Measurements from ENCODE around the gene ZNF823.
A peak's percentile ranks its signal among the peaks of the same experiment; 100 is the strongest.

The ZNF823 gene

DNA sequence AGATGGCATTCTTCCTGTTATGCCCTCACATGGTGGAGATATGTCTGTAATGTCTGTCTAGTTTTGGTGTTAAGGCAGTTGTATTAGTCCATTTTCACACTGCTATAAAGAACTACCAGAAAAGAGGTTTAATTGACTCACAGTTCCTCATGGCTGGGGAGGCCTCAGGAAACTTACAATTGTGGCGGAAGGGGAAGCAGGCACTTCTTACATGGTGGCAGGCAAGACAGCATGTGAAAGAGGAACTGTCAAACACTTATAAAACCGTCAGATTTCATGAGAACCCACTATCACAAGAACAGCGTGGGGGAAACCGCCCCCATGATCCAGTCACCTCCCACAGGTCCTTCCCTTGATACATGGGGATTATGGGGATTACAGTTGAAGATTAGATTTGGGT lies 31.2 kb upstream of the ZNF823 start:
- DNase-seq (ENCODE audit: low read depth), result no peak
- TF ChIP-seq, protein P1, sequence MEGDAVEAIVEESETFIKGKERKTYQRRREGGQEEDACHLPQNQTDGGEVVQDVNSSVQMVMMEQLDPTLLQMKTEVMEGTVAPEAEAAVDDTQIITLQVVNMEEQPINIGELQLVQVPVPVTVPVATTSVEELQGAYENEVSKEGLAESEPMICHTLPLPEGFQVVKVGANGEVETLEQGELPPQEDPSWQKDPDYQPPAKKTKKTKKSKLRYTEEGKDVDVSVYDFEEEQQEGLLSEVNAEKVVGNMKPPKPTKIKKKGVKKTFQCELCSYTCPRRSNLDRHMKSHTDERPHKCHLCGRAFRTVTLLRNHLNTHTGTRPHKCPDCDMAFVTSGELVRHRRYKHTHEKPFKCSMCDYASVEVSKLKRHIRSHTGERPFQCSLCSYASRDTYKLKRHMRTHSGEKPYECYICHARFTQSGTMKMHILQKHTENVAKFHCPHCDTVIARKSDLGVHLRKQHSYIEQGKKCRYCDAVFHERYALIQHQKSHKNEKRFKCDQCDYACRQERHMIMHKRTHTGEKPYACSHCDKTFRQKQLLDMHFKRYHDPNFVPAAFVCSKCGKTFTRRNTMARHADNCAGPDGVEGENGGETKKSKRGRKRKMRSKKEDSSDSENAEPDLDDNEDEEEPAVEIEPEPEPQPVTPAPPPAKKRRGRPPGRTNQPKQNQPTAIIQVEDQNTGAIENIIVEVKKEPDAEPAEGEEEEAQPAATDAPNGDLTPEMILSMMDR (conservative IDR thresholded peaks at IDR 0.05; ENCODE audit: control insufficient read depth, insufficient read depth, low read depth, low read length), result no peak
- H3K4me3 ChIP-seq (ENCODE audit: control insufficient read depth, low read depth, low read length), result no peak overlapping the region

DNA sequence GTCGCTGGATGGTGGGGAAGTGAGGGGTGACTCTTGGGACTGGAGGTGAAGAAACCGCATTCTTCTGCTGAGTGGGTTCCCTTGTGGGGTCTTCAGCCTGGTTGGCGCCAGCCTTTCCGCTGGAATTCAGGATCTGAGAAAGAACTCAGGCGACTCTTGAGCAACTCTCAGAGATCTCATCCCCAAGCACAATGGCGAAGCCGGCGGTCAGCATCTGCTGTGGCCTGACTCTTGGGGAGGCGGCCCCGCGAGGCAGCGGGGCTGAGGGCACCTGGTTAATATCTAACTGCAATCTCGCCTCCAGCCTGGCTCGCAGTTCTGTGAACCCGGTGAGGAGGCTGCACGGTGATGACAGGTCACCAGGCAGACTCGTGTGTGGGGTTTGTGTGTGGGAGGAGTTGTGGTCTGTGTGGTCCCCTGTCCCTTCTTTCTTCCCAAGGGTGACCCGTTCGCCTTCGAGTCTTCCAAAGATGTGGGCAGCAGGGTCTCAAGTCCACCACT lies 28.9 kb upstream of the ZNF823 start:
- peak overlapping the region; percentile 90 for H3K4me3 ChIP-seq (ENCODE audit: control insufficient read depth, low read depth, low read length)
- peak; percentile 33 for DNase-seq (ENCODE audit: low read depth)
- TF ChIP-seq, protein P1 (conservative IDR thresholded peaks at IDR 0.05; ENCODE audit: control insufficient read depth, insufficient read depth, low read depth, low read length), result no peak

DNA sequence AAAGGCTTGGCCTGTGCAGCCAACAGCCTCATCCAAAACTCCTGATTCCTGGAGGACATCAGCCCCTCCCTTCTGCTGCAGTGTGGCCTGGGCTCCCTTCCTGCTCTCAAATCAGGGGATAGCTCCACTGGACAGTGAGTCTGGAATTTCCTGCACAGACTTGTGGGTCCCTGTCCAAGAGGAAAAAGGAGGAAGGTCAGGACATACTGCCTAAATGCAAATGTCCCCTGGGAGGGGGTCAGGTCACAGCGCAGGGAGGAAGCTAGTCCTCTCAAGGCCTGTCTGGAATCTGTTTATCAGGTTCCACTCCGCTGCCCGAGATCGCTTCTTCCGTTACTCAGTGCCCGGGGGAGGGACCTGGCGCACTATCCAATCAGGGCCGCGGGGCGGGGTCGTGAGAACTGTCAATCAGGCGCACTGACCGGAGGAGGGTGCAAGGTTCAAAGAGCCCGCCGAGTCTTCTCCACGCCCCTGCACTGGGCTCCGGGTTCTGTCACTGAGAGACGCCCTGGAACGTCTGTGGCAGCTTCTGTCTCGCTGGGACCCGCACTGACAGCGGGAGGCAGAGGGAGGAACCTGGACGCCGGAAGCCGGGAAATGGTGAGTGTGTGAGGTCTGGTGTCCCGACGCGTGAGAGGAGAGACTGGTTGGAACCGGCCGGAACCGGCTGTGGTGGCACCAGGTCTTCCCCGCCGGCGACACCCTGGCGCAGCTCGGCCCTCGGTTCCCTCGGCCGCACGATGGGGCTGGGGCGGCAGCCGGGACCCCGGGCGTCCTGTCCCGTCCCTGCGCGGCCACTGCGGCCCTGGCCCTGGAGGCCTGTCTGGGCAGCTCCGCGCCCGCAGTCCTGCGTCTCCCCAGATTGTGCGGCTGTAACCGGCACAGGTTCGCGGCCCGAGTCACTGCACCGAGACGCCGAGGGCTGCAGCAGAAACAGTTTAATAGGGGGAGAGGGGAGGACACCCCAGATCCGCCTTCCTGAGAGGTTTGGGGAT lies 28.1 kb upstream of the ZNF823 start, which contains the start of gene ZNF441:
ZNF441 (plus strand) TSS at position 404 of the 995 bp plus-strand sequence; CDS start at position 598, 194 bp downstream.
- DNase-seq (ENCODE audit: low read depth), result peak; percentile 89
- peak within 1 kb of the TSS; percentile 90 for H3K4me3 ChIP-seq (ENCODE audit: control insufficient read depth, low read depth, low read length)
- TF ChIP-seq, protein P1 (conservative IDR thresholded peaks at IDR 0.05; ENCODE audit: control insufficient read depth, insufficient read depth, low read depth, low read length), result no peak

DNA sequence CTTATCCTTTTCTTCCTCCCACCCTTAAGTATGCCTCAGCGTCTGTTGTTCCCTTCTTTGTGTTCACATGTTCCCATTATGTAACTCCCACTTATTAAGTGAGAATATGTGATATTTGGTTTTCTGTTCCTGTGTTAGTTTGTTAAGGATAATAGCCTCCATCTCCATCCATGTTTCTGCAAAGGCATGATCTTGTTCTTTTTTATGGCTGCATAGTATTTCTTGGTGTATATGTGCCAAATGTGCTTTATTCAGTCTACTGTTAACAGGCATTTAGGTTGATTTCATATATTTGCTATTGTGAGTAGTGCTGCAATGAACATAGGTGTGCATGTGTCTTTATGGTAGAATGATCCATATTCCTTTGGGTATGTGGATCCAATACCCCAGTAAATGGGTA lies 24.9 kb upstream of the ZNF823 start:
- DNase-seq (ENCODE audit: low read depth), result no peak
- TF ChIP-seq, protein P1 (conservative IDR thresholded peaks at IDR 0.05; ENCODE audit: control insufficient read depth, insufficient read depth, low read depth, low read length), result no peak
- no peak overlapping the region for H3K4me3 ChIP-seq (ENCODE audit: control insufficient read depth, low read depth, low read length)

DNA sequence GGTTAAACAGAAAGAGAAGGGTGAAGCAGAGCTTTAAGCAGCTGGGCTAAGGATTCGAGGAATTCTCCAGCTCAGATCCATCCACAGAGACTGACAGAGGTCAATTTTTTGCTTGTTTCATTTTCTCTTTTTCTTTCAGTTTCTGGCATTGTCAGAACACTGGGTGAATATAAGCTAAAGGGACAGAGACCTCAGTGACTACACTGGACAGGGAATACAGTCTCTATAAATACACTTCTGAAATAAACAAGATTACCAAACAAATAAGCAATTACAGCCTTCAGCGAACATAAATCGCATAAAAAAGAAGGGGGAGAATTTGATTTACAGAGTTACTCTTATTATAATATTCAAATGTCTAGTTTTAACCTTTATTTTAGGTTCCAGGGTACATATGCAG lies 24.4 kb upstream of the ZNF823 start:
- H3K4me3 ChIP-seq (ENCODE audit: control insufficient read depth, low read depth, low read length), result no peak overlapping the region
- TF ChIP-seq, protein P1 (conservative IDR thresholded peaks at IDR 0.05; ENCODE audit: control insufficient read depth, insufficient read depth, low read depth, low read length), result no peak
- no peak for DNase-seq (ENCODE audit: low read depth)

DNA sequence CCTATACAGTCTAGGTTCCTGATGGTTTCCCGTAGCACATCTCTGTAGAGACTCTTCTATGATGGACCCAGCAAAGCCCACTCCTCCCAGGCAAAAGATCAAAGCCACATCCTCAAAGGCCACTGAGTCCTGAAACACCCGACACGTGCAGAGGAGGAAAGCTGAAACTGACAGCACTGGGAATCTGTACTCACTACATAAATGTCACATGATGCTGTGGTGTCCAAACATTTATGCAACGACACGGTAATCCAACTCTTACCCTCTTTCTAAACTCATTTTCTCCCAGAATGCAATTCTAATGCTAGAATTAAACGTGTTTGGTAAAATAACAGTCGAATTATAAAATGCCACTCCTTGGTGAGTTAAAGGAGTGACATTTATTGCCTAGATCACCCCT lies 21.1 kb upstream of the ZNF823 start:
- no peak overlapping the region for H3K4me3 ChIP-seq (ENCODE audit: control insufficient read depth, low read depth, low read length)
- TF ChIP-seq, protein P1 (conservative IDR thresholded peaks at IDR 0.05; ENCODE audit: control insufficient read depth, insufficient read depth, low read depth, low read length), result no peak
- DNase-seq (ENCODE audit: low read depth), result no peak

Measured in fibroblast of mammary gland (primary cell).